Stimulated activated naive B cell treated with anti-CD40 and anti-IgM and Interleukin-4, amounts not matched to agents 10 μg/mL and 1 μg/mL and 100 μg/mL, for 72 hours (primary cell): ENCODE results near the gene STAT3.
"Not testable (repeated sequence)": the region's sequence is repeated elsewhere in the genome, so short reads cannot be mapped to it uniquely, and the experiment has no call there.

Experiments
- ATAC-seq, 2 donors: fragments of 150-1000 bp; cut with Tn5 transposase; replicated peaks; 2 replicates each; pipeline ENCODE4 v1.10.0; 2021; ENCODE audit warnings: moderate library complexity in 1 of 2
- DNase-seq: peaks from one replicate; pipeline ENCODE4 v3.0.0; 2021
- H3K27ac Mint-ChIP-seq: one replicate; pipeline ENCODE4 v1.8.0; 2022; ENCODE audit warnings: mild to moderate bottlenecking, mixed read lengths
- H3K27me3 Mint-ChIP-seq, 2 donors: one replicate each; pipeline ENCODE4 v1.8.0; 2022; ENCODE audit warnings: mixed read lengths in 2 of 2
- H3K36me3 Mint-ChIP-seq, 2 donors: one replicate each; pipeline ENCODE4 v1.8.0; 2022; ENCODE audit warnings: mixed read lengths in 2 of 2, mild to moderate bottlenecking in 1 of 2
- H3K4me1 Mint-ChIP-seq, 2 donors: one replicate each; pipeline ENCODE4 v1.8.0; 2022; ENCODE audit warnings: mixed read lengths in 2 of 2, mild to moderate bottlenecking in 1 of 2
- H3K4me3 Mint-ChIP-seq, 2 donors: one replicate each; pipeline ENCODE4 v1.8.0; 2022; ENCODE audit warnings: mild to moderate bottlenecking in 2 of 2, mixed read lengths in 2 of 2, moderate library complexity in 1 of 2
- H3K9me3 Mint-ChIP-seq, 2 donors: one replicate each; pipeline ENCODE4 v1.8.0; 2022; ENCODE audit warnings: mixed read lengths in 2 of 2, mild to moderate bottlenecking in 1 of 2

Gene STAT3

DNA sequence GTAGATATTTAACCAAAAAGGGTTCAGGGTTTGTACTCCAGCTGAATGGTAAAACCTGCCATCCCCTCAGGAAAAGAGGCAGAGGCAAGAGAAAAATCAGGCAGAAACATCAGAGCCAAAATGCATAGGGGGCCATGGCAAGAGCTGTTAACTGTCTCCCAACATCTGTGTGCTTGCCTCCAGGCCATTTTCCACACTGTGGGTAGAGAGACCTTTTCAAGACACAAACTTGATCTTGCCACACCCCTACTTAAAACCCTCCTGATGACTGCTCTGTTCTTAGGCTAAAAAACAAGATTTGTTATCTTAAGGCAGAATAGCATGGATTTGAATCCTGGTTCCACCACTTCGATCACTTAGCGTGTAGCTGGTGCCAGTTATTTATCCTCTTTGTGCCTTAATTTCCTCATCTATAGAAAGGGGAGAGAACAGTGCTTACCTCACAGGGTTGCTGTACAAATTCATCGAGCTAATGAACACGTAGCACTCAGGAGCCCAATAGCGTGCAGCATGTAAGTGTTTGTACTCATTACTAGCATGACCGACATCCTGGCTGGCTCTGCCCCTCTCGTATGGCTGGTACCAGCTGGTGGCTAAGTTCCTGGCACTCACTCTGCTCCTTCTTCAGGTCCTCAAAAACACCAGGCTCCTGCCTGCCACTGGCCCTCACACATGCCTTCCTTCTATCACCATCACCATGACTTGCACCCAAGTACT is 25.8 kb downstream of the STAT3 start:
- DNase-seq (no peak), ATAC-seq (peak; percentile 23 to 30)
- Mint-ChIP-seq H3K27me3 (no peaks in the 10 kb centered on the region), H3K9me3 (peaks cover 0 to 2% of the 10 kb centered on the region in 2 donors), H3K4me1 (peaks cover 57 to 81% of the 10 kb centered on the region in 2 donors), H3K4me3 (peak overlapping the region; percentile 14 to 43), H3K36me3 (peaks cover 22 to 51% of the 10 kb centered on the region in 2 donors), H3K27ac (peak overlapping the region; percentile 88)

DNA sequence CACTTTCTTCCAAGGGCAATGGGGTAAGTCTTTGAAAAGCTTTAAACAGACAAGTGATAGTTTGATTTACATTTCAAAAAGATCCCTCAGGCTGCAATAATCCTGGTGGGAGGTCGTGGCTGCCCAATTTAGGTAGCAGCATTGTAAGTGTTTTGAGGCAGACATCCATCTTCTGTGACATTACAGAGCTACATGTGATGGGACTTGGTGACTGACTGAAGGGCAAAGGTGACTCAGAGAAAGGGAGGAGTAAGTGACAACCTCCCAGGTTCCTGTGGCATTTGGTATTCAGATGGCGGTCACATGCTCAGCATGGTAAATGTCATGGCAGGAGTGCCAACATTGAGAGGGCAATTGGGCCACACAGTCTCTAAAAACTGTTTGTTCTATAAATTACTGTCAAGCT is 26.5 kb downstream of the STAT3 start:
- peak overlapping the region; percentile 36 to 43 for H3K4me3 Mint-ChIP-seq

DNA sequence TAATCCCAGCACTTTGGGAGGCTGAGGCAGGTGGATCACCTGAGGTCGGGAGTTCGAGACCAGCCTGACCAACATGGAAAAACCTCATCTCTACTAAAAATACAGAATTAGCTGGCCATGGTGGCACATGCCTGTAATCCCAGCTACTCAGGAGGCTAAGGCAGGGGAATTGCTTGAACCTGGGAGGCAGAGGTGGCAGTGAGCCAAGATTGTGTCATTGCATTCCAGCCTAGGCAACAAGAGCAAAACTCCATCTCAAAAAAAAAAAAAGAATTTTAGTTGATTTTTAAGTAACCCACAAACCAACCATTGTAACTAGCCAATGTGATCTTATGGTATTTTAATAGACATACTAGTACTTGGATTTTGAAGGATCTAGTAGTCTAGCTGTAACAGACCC is 27.9 kb downstream of the STAT3 start:
- H3K4me3 Mint-ChIP-seq, DNase-seq, H3K27me3 Mint-ChIP-seq, H3K9me3 Mint-ChIP-seq, ATAC-seq, H3K27ac Mint-ChIP-seq: not testable (repeated sequence)
- Mint-ChIP-seq H3K4me1 (peaks cover 51 to 70% of the 10 kb centered on the region in 2 donors), H3K36me3 (peaks cover 21 to 48% of the 10 kb centered on the region in 2 donors)

More for the DNA sequence above, 26.5 kb downstream of the STAT3 start:
- DNase-seq, result peak; percentile 22
- Mint-ChIP-seq H3K27ac (peak overlapping the region; percentile 85), H3K9me3 (peaks cover 0 to 2% of the 10 kb centered on the region in 2 donors), H3K36me3 (peaks cover 21 to 50% of the 10 kb centered on the region in 2 donors), H3K27me3 (no peaks in the 10 kb centered on the region), H3K4me1 (peaks cover 55 to 77% of the 10 kb centered on the region in 2 donors)
- ATAC-seq, result peak; percentile 89

DNA sequence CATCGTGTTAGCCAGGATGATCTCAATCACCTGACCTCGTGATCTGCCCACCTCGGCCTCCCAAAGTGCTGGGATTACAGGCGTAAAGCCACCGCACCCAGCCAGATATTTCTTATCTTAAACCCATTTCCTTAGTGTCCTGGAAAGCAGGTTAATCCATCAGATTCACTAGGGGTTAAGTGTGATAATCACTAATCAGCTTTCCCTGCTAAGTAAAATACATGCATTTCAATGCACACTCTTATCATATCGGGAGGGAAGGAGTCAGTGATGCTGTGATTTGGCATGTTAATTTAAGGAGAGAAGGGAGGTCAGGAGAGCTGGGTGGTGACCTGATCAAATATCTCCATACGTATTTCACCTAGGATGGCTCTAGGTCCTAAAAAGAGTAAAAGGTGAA is 29.1 kb downstream of the STAT3 start:
- Mint-ChIP-seq H3K4me3 (no peak overlapping the region), H3K36me3 (peaks cover 12 to 38% of the 10 kb centered on the region in 2 donors), H3K9me3 (peaks cover 0 to 2% of the 10 kb centered on the region in 2 donors), H3K4me1 (peaks cover 44 to 65% of the 10 kb centered on the region in 2 donors), H3K27ac (peak overlapping the region; percentile 51), H3K27me3 (no peaks in the 10 kb centered on the region)
- ATAC-seq, result no peak
- no peak for DNase-seq

DNA sequence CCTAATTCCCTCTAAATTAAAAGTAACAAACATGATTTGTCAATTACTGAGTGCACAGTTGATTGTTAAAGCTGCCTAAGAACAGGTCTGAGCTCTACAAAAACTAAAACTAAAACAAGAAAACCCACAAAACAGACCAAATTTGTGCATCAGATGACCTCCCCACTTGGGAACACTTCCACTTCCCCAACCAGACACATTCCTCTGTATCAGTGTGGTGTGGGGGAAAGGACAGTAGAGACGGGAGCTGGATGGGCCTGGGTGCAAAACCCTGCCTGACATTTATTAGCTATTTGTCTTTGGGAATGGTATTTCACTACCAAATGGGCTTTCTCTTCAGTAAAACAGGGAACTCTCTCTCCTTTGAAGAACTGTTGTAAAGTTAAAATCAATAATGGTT is 29.8 kb downstream of the STAT3 start:
- ATAC-seq (no peak), DNase-seq (no peak)
- peaks cover 11 to 34% of the 10 kb centered on the region in 2 donors for H3K36me3 Mint-ChIP-seq
- peak overlapping the region; percentile 51 for H3K27ac Mint-ChIP-seq
- H3K9me3 Mint-ChIP-seq, result peaks cover 0 to 2% of the 10 kb centered on the region in 2 donors
- H3K4me1 Mint-ChIP-seq, result peaks cover 39 to 62% of the 10 kb centered on the region in 2 donors
- H3K4me3 Mint-ChIP-seq, result peak overlapping the region; percentile 25 to 28
- H3K27me3 Mint-ChIP-seq, result no peaks in the 10 kb centered on the region

DNA sequence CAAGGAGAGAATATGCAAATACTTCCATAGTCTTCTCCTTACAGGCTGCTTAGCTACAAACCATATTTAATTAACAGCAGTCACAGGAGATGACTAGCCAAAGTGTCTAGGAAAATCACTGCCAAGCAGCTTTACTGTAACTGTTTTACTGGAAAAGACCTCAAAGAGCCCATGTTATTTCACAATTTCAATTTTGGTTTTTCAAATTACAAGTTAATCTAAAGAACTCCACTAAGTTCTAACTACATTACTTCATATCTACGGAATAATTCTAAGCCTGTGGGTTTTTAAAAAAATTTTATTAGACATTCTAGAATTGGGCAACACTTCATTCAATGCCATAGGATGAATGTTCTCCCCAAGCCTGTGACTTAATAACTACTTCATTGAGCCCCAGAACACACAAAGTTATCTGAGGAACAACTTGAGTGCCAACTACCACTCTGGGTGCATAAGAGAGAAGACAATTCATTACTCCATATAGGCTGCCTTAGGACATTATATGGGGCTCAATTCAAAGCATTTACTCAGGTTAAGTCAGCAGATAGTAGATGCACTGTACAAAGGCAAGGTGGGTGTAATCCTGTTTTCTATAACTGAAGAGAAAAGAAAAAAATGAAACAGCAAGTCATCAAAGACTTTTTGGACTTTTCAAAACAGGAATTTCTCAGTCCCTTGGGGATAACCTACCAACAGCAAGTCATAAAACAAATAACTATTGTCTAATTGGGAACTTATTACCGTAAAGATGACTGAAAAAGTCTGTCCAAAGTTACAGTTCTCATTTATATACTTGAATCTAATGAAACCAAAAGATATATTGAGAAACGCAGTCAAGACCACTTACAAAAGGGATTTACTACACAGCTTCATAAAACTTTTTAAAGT is 33.0 kb downstream of the STAT3 start:
- Mint-ChIP-seq H3K27ac (peak overlapping the region; percentile 84), H3K9me3 (no peaks in the 10 kb centered on the region), H3K4me1 (peaks cover 17 to 37% of the 10 kb centered on the region in 2 donors), H3K4me3 (peak overlapping the region in 1 of 2 donors; percentile 58), H3K36me3 (peaks cover 9 to 15% of the 10 kb centered on the region in 2 donors), H3K27me3 (no peaks in the 10 kb centered on the region)
- DNase-seq (no peak), ATAC-seq (peak in 1 of 2 donors; percentile 25)

DNA sequence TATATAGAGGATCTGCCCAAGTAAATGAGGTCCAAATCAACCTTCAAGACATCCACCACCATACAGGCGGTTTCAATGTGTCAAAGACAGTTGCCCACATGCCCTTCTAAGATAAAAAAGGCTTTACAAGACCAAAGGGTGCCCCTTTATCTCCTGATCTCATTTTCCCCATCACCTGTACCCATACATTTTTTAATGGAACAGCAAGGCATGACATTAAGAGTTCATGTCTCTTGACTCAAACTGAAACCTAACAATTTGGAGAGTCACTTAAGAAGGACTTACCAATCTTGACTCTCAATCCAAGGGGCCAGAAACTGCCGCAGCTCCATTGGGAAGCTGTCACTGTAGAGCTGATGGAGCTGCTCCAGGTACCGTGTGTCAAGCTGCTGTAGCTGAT is 40.1 kb downstream of the STAT3 start:
- no peak for DNase-seq
- peaks cover 14 to 28% of the 10 kb centered on the region in 2 donors for H3K4me1 Mint-ChIP-seq
- no peaks in the 10 kb centered on the region for H3K27me3 Mint-ChIP-seq
- H3K27ac Mint-ChIP-seq, result peak overlapping the region; percentile 78
- no peaks in the 10 kb centered on the region for H3K9me3 Mint-ChIP-seq
- peaks cover 27 to 35% of the 10 kb centered on the region in 2 donors for H3K36me3 Mint-ChIP-seq
- no peak for ATAC-seq
- H3K4me3 Mint-ChIP-seq, result no peak overlapping the region

DNA sequence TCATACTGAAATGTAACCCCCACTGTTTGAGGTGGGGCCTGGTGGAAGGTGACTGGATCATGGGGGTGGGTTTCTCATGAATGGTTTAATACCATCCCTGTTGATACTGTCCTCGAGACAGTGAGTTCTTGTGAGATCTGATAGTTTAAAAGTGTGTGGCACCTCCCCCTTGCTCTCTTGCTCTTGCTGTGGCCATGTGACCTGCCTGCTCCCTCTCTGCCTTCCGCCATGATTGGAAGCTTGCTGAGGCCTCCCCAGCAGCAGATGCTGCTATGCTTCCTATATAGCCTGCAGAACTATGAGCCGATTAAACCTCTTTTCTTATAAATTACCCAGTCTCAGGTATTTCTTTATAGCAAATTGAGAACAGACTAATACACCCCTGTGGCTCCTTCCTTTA is 40.6 kb downstream of the STAT3 start:
- Mint-ChIP-seq H3K27me3 (no peaks in the 10 kb centered on the region), H3K9me3 (no peaks in the 10 kb centered on the region), H3K4me3 (no peak overlapping the region), H3K4me1 (peaks cover 16 to 31% of the 10 kb centered on the region in 2 donors), H3K36me3 (peaks cover 31 to 38% of the 10 kb centered on the region in 2 donors), H3K27ac (peak overlapping the region; percentile 78)
- DNase-seq, result no peak
- no peak for ATAC-seq

DNA sequence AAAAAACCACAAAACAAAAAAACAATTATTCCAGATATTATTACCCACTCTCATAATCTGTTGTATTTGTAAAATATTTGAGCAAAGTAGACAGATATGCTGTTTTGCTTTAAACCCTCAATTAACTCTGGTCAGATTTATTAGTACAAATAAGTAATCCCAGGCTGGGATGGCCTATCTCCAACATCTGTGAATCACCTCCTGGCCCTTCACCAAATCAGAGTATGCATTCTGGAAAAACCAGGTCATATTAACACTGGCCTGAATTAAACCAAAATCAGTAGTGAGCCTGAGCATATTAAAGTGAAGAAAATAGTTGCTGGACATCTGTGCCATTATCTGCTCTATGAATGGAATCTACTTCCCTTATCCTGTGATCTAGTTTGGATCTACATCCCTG is 41.0 kb downstream of the STAT3 start:
- DNase-seq (no peak), ATAC-seq (no peak)
- peaks cover 17 to 35% of the 10 kb centered on the region in 2 donors for H3K4me1 Mint-ChIP-seq
- H3K36me3 Mint-ChIP-seq, result peaks cover 35 to 42% of the 10 kb centered on the region in 2 donors
- no peaks in the 10 kb centered on the region for H3K27me3 Mint-ChIP-seq
- H3K4me3 Mint-ChIP-seq, result no peak overlapping the region
- no peak overlapping the region for H3K27ac Mint-ChIP-seq
- H3K9me3 Mint-ChIP-seq, result no peaks in the 10 kb centered on the region

DNA sequence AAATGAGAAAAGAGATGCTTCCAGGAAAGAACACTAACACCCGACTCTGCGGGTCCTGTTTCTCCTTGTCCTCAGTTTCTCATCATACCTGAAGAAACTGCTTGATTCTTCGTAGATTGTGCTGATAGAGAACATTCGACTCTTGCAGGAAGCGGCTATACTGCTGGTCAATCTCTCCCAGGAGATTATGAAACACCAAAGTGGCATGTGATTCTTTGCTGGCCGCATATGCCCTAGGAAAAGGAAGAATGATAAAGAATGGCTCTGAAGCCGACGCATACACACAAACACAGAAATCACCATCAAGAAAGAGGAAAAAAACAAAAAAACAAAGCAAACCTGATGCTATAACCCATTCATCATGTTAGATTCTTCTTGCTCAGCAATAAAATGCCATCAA is 41.8 kb downstream of the STAT3 start:
- H3K4me1 Mint-ChIP-seq, result peaks cover 17 to 42% of the 10 kb centered on the region in 2 donors
- ATAC-seq (no peak), DNase-seq (no peak)
- no peaks in the 10 kb centered on the region for H3K9me3 Mint-ChIP-seq
- no peaks in the 10 kb centered on the region for H3K27me3 Mint-ChIP-seq
- H3K27ac Mint-ChIP-seq, result peak overlapping the region; percentile 67
- no peak overlapping the region for H3K4me3 Mint-ChIP-seq
- peaks cover 36 to 44% of the 10 kb centered on the region in 2 donors for H3K36me3 Mint-ChIP-seq

DNA sequence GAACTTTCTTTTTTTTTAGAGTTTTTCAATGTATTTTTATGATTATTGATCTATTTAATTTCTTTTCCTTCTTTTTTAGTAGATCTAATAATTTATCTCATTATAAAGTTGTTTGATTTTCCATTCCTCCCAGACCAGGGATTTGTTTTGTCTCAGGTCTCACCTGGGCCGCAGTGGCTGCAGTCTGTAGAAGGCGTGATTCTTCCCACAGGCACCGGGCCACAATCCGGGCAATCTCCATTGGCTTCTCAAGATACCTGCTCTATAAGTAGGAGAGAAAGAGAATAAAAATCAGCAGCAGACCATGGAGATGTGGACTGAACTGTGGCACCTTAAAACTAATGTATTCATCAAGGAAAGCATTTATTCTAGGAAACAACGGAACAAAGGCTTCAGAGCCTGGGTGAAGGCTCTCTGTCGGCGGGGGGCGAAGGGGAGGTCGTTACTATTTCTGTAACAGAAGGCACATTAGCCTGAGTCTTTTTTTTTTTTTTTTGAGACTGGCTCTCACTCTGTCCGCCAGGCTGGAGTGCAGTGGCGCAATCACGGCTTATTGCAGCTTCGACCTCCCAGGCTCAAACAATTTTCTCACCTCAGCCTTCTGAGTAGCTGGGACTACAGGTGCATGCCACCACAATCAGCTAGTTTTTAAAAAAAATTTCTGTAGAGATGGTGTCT is 42.7 kb downstream of the STAT3 start:
- DNase-seq, result no peak
- no peak overlapping the region for H3K27ac Mint-ChIP-seq
- H3K4me3 Mint-ChIP-seq, result no peak overlapping the region
- peaks cover 42 to 54% of the 10 kb centered on the region in 2 donors for H3K36me3 Mint-ChIP-seq
- peaks cover 26 to 52% of the 10 kb centered on the region in 2 donors for H3K4me1 Mint-ChIP-seq
- no peak for ATAC-seq
- no peaks in the 10 kb centered on the region for H3K9me3 Mint-ChIP-seq
- no peaks in the 10 kb centered on the region for H3K27me3 Mint-ChIP-seq

DNA sequence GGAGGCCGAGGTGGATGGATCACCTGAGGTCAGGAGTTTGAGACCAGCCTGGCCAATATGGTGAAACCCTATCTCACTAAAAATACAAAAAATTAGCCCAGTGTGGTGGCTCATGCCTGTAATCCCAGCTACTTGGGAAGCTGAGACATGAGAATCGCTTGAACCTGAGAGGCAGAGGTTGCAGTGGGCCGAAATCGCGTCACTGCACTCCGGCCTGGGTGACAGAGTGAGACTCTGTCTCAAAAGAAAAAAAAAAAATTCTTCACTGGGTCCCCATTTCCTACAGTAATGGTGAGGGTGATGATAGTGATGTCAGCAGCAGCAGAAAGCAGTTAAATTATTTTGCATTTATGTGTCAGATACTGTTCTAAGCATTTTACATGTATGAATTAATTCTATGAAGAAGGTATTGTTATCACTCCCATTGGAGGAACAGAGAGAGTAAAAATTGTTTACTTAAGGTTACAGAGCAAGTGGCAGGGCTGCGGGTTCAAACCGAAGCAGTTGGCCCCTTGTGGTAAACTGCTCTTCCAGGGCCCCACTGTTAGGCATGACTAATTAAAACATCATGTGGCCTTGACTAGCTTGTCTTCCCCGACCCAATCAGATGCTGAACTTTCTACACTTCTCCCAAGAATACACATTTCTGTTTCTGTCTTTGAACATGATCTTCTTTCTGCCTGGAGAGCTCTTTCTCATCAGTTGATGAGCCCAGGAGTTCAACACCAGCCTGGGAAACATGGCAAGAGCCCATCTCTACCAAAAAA is 45.8 kb downstream of the STAT3 start:
- Mint-ChIP-seq H3K4me3 (no peak overlapping the region), H3K9me3 (no peaks in the 10 kb centered on the region), H3K4me1 (peaks cover 23 to 27% of the 10 kb centered on the region in 2 donors), H3K27ac (peak overlapping the region; percentile 59), H3K27me3 (no peaks in the 10 kb centered on the region), H3K36me3 (peaks cover 45 to 60% of the 10 kb centered on the region in 2 donors)
- DNase-seq, result no peak
- ATAC-seq, result no peak

DNA sequence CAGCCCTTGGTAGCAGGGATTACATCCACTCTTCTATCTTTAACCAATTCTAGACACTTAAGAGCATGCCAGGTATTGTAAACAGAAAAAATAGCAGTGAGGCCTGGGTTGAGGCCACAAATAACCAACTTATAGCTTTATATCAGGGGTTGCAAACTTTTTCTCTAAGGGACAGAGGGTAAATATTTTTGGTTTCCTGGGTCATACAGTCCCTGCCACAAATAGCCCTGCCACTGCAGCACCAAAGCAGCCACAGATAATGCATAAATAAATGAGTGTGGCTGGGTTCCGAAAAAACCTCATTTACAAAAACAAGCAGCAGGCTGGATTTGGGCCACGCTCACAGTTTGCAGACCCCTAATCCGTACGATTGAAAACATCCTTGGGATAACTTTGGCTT is 46.7 kb downstream of the STAT3 start:
- ATAC-seq (peak; percentile 6 to 11), DNase-seq (no peak)
- Mint-ChIP-seq H3K4me1 (peaks cover 22 to 26% of the 10 kb centered on the region in 2 donors), H3K4me3 (peak overlapping the region in 1 of 2 donors; percentile 7), H3K27ac (peak overlapping the region; percentile 68), H3K36me3 (peaks cover 49 to 59% of the 10 kb centered on the region in 2 donors), H3K9me3 (no peaks in the 10 kb centered on the region), H3K27me3 (no peaks in the 10 kb centered on the region)
